ENCODE results near the gene OLIG1. TPM values are rescaled to one million over a fixed set of nuclear protein-coding genes. Genes with fewer than 3 reads are reported as not detected.

The OLIG1 gene
- total RNA-seq, 1 donor from 2014 or later: 14.2 TPM

DNA sequence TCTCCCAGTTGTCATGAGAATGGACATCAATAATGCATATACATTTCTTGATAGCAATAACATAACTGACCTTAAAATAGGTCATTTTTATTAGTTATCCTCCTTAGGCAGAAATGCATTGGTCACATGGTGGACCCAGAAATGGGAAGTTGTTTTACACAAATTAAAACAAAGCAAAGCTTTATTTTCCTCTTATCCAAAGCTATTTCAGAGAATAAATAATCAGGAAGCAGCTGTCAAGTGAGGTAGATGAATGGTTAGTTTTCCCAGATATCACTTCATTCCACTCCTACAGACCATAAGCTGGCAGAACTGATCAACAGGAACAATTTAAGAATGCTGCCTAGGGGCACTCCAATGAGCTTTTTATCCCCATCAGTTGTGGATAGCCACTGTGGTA, 16.0 kb upstream of the OLIG1 start:
- H3K27me3 Mint-ChIP-seq (ENCODE audit: unreplicated experiment): peaks cover 2% of the 10 kb centered on the region
- TF ChIP-seq, protein P1, sequence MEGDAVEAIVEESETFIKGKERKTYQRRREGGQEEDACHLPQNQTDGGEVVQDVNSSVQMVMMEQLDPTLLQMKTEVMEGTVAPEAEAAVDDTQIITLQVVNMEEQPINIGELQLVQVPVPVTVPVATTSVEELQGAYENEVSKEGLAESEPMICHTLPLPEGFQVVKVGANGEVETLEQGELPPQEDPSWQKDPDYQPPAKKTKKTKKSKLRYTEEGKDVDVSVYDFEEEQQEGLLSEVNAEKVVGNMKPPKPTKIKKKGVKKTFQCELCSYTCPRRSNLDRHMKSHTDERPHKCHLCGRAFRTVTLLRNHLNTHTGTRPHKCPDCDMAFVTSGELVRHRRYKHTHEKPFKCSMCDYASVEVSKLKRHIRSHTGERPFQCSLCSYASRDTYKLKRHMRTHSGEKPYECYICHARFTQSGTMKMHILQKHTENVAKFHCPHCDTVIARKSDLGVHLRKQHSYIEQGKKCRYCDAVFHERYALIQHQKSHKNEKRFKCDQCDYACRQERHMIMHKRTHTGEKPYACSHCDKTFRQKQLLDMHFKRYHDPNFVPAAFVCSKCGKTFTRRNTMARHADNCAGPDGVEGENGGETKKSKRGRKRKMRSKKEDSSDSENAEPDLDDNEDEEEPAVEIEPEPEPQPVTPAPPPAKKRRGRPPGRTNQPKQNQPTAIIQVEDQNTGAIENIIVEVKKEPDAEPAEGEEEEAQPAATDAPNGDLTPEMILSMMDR (IDR thresholded peaks at IDR 0.05; ENCODE audit: partially characterized antibody, unreplicated experiment): no peak
- peaks cover 5% of the 10 kb centered on the region for H3K9me3 Mint-ChIP-seq (ENCODE audit: unreplicated experiment)
- H3K4me1 Mint-ChIP-seq (ENCODE audit: low read depth, unreplicated experiment): peaks cover 24% of the 10 kb centered on the region
- no peaks in the 10 kb centered on the region for H3K36me3 Mint-ChIP-seq (ENCODE audit: unreplicated experiment)
- no peak for DNase-seq
- no peak overlapping the region for H3K27ac Mint-ChIP-seq (ENCODE audit: unreplicated experiment)
- no peak overlapping the region for H3K4me3 Mint-ChIP-seq (ENCODE audit: unreplicated experiment)

DNA sequence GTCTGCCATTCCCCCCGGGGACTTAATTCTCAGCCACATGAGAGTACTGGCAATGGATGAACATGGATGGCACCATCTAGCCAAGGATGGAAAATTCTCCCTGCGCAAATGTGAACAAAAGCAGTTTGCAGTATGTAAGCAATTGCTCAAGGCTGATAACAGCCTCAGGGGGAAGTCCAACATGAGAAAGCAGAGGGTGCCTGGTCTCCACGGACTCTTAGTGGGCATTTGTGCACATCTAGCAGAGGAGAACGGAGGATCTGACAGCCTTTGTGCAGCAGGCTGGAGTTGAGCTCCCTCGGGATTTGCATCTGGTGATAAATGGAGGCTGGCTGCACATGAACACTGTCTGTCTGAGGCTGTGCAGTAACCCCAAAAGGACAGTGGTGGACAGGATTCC, 13.9 kb upstream of the OLIG1 start:
- Mint-ChIP-seq H3K36me3 (ENCODE audit: unreplicated experiment) (no peaks in the 10 kb centered on the region), H3K27ac (ENCODE audit: unreplicated experiment) (no peak overlapping the region), H3K4me1 (ENCODE audit: low read depth, unreplicated experiment) (peaks cover 22% of the 10 kb centered on the region), H3K27me3 (ENCODE audit: unreplicated experiment) (peaks cover 2% of the 10 kb centered on the region), H3K4me3 (ENCODE audit: unreplicated experiment) (no peak overlapping the region), H3K9me3 (ENCODE audit: unreplicated experiment) (peaks cover 7% of the 10 kb centered on the region)
- TF ChIP-seq, protein P1 (IDR thresholded peaks at IDR 0.05; ENCODE audit: partially characterized antibody, unreplicated experiment): no peak
- no peak for DNase-seq

DNA sequence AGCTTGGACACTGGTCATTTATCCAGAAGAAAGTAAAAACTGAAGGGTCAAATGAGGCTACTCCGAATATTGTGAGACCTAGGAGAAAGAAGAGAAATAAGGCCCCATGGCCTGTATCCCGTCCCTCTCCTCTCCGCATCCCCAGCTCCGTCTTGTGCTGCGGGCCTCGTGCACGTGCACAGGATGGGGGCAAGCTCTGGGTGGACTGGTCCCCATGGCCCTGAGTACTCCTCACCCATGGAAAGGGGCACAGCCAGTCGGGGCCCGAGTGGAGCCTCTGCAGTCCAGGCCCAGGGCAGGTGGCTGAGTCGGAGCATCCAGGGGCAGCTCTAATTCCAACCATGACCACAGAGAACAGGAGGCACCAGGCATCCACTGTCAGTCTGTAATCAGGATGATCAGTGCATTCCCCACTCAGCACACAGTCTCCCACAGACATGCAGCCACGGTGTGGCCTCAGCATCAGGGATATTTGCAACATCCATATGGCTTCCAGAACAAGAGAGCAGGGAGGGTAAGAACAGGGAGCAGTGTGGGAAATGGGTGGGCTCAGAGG, 12.5 kb upstream of the OLIG1 start:
- no peak for DNase-seq
- Mint-ChIP-seq H3K4me1 (ENCODE audit: low read depth, unreplicated experiment) (peaks cover 14% of the 10 kb centered on the region), H3K27ac (ENCODE audit: unreplicated experiment) (no peak overlapping the region), H3K4me3 (ENCODE audit: unreplicated experiment) (no peak overlapping the region), H3K27me3 (ENCODE audit: unreplicated experiment) (peaks cover 7% of the 10 kb centered on the region), H3K36me3 (ENCODE audit: unreplicated experiment) (no peaks in the 10 kb centered on the region), H3K9me3 (ENCODE audit: unreplicated experiment) (peaks cover 2% of the 10 kb centered on the region)
- TF ChIP-seq, protein P1 (IDR thresholded peaks at IDR 0.05; ENCODE audit: partially characterized antibody, unreplicated experiment): no peak

DNA sequence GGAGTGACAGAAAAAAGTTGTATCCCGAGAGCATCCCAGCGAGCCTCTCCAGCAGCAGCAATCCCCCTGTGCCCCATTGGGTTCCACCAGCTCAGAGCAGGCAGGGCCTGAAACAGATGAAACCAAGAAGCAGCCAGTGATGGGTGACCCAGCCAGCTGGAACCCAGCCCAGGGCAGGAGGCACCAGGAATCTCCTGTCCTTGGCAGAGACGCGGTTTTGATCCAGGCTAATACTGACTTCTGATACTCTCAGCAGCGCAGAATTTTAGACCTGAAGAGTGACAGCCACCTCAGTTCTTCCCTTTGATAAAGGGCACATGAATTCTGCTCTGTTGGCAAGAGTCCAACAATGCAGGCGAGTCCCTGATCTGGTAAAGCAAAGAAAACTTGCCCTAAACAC, 11.4 kb upstream of the OLIG1 start:
- no peak overlapping the region for H3K27ac Mint-ChIP-seq (ENCODE audit: unreplicated experiment)
- H3K4me1 Mint-ChIP-seq (ENCODE audit: low read depth, unreplicated experiment): peaks cover 13% of the 10 kb centered on the region
- H3K9me3 Mint-ChIP-seq (ENCODE audit: unreplicated experiment): peaks cover 2% of the 10 kb centered on the region
- no peaks in the 10 kb centered on the region for H3K36me3 Mint-ChIP-seq (ENCODE audit: unreplicated experiment)
- no peak for DNase-seq
- H3K4me3 Mint-ChIP-seq (ENCODE audit: unreplicated experiment): no peak overlapping the region
- H3K27me3 Mint-ChIP-seq (ENCODE audit: unreplicated experiment): peaks cover 9% of the 10 kb centered on the region
- TF ChIP-seq, protein P1 (IDR thresholded peaks at IDR 0.05; ENCODE audit: partially characterized antibody, unreplicated experiment): no peak

DNA sequence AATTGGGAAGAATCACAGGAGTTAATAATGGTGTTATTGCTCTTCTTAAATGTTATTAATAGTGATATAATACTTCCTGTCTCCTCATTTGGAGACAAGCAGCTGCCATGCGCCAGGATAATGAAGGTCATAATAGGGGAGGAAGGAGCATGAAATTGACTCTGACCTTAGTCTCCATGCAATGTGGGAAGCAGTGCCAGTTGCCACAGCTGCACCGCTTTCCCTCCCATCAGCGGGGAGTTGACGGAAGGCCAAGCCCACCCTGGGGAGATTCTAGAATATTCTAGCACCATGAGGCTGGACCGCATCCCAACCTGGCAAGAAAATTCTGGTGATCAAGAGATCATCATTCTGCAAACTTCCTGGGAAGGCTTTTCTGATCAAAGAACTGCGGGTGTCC, 11.0 kb upstream of the OLIG1 start:
- TF ChIP-seq, protein P1 (IDR thresholded peaks at IDR 0.05; ENCODE audit: partially characterized antibody, unreplicated experiment): no peak
- Mint-ChIP-seq H3K27ac (ENCODE audit: unreplicated experiment) (no peak overlapping the region), H3K36me3 (ENCODE audit: unreplicated experiment) (no peaks in the 10 kb centered on the region), H3K27me3 (ENCODE audit: unreplicated experiment) (peaks cover 9% of the 10 kb centered on the region), H3K9me3 (ENCODE audit: unreplicated experiment) (peaks cover 2% of the 10 kb centered on the region), H3K4me3 (ENCODE audit: unreplicated experiment) (no peak overlapping the region), H3K4me1 (ENCODE audit: low read depth, unreplicated experiment) (peaks cover 13% of the 10 kb centered on the region)
- no peak for DNase-seq

All from glutamatergic neuron (in vitro differentiated cells).